HG02588 (cell line): ENCODE measurements around the gene PGM5.

ENCODE experiments used
- ATAC-seq: cut with Tn5 transposase; IDR thresholded peaks from one replicate; pipeline ENCODE4 v1.9.1; 2021; ENCODE audit warnings: mild to moderate bottlenecking, moderate library complexity; ENCODE audit not compliant: unreplicated experiment

The PGM5 gene

GRCh38 chr9:68493541-68493940 lies 137.1 kb downstream of the PGM5 start:
- ATAC-seq: no peak

DNA sequence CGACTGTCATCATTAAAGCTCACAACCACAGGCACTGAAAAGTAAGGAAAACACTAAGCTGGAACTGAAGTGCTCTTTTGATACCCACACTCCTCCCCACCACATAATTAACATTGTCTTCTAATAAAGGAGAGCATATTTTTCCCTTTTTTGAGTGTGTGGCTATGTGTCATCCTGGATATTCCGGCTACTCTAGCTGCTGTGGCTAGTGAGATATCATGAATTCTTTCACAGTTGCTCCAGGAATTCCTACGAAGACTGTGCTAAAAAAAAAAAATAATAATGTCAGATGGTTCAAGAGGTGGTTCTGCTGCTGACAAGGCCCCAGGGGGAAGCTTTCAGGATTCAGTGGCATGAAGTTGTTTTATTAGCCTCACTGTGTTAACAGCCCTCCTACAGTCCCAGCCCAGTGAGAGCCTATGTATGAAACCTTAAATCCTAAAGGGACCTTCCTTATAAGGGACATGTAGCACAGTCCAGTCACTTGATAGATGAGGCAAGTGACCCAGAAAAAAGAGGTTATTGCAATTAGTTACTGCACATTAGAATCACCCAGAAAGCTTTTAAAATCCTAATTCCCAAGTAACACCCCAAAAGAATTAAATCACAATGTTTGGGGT lies 137.7 kb downstream of the PGM5 start:
- ATAC-seq: no peak

DNA sequence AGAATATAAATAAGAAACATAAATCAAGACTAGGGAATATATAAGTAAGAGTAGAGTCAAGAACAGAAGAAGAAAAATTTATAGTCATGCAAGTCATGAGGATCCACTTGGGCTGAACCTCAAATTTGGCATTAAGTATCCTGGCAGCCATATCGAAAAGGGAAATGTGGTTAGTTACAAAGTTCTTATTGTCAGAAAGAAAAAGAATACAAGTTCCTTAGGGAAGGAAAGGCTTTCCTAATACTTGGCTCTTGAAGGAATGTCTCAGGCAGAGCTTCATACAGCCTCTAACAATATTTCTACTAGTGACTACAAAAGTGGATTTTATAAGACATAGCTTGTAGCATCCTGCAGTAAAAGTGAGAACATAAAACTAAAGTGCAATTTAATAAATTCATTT lies 138.8 kb downstream of the PGM5 start:
- no peak for ATAC-seq

GRCh38 chr9:68496356-68496755 lies 139.9 kb downstream of the PGM5 start:
- no peak for ATAC-seq

DNA sequence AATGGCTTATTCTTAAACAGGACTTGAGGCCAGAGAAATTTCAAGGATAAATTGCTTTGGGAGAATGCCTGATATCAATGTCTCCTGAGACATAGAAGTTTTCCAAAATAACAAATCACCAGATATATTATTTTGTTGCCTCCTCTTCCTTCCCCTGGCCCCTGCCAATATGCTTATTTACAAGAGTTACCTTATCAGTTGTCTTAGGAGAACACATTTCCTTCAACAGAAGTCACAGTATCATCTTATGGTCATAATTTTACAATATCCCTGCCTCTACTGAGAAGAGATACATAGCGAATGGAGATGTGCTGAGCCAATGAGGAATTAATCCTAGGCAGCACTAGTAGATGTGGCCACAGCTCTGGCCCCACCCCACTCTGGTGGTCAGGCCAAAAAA lies 141.2 kb downstream of the PGM5 start:
- no peak for ATAC-seq

- no peak for ATAC-seq
These were observed 142.4 kb downstream of the PGM5 start for GRCh38 chr9:68498816-68499215.

DNA sequence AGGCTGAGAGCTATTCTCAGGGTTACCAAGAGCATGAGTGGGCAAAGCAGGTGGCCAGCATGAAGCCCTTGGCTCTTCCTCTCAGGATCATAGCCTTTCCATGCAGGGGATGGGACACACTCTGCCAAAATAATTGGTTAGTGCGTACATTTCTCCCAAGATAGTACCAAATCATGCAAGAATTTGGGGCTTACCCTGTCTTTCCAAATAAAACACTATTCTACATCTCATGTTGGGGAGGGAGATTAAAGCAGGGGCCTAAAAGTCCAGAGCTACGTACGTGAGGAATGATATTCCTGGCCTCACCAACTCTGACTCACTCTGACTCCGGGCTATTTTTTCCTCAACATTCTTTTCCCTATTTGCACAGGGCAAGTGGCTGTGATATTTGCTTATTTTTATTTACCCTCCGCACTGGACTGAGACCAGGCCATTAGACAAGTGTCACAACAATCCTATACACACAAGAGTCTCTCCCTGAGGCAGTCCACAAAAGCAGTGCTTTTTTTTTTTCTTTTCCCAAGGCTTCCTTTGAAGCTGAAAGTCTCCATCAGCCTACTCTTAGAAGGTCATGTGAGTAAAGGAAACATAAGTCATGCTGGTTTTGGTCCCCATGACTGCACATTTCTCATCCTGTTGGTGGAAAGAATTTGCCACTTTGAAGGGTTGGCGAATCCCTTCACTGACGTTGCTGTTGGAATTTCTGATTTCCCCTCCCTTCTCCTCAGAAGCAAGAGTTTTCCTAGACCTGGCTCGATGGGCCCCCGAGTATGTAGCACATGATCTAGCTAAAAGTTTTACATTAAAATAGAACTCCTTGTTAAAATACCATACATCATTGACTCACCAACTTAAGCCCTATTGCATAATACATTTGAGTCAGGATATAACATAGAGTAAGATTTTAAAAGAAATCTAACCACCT lies 144.3 kb downstream of the PGM5 start:
- ATAC-seq: no peak

- no peak for ATAC-seq
These were observed 145.9 kb downstream of the PGM5 start for GRCh38 chr9:68502279-68502678.

GRCh38 chr9:68505681-68506409 lies 149.4 kb downstream of the PGM5 start:
- ATAC-seq: peak; percentile 49

DNA sequence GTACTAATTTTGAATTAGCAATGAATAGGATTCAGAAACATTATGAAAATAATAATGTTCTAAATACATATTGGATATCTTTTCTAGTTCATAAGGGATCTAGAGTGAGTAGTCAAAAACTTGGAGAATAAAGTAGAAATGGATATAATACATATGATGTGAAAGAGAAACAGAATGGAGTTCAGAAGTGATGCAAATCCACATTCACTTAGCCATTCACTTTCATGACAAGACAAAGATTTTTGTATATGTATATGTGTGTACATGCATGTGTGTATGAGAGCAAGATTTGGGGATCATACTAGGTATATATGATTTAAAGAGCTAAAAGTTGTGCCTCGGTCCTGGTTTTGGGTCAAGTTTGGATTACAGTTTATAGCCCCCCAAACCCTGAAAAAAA lies 150.1 kb downstream of the PGM5 start:
- no peak for ATAC-seq

DNA sequence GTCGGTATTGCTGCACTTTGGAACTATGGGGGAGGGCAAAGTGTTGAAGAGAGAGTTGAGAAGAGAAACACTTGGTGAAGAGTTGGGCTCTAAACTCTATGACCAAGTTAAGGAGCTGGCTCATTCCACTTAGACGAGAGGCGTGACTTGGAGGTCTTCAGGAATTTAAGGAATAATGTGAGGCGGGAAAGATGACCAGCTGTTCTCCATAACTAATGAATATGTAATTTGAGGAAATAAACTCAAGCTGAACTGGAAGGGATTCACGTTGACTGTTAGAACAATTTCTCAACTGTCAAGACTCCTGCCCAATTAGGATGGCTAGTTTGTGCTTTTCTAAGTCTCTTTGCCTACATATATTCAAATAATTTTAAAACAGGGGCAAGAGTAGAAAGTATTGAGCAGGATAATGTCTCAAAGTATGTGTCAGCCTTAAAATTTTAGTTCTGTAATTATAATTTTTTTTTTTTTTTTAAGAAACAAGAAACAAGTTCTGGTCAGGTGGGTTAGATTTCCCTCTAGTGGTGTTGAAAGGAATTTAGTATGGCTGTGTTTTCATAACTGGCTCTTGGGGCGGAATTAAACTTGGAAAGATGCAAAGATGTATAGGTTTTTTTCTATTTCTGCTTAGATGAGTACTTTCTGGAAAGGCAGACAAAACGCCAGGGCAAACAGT lies 150.9 kb downstream of the PGM5 start:
- ATAC-seq: no peak

DNA sequence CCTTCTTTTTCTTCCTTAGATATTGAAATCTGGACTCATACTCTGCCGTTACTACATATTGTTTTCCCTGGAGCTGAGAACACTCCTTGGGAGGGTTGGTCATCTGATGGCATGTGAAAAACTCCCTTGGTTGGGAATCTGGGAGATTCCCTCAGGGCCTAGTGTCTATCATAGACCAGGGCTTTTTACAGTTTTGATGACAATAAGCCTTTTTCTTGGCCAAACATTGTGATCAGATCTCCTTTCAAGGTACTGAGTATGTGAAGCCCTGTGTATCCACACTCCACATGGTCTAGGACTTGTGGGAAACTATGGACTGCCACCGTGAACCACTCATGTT lies 151.4 kb downstream of the PGM5 start:
- no peak for ATAC-seq

DNA sequence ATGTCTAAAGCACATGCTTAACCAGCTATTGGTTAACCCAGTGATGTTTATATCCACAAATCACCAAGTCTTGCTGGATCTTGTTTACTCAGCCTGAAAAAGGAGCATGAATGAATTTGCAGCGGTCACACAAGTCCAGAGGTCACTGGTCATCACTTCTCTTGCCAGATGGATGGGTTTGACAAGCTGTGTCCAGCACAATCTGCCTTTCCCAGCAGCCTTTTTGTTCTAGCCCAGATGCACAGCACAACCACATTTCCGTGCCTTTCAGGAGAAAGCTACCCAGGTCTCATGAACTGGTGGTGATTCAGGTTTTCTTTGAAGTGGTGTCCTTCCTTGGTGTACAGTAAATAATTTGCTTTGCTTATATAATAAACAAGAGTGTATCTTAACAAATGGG lies 152.1 kb downstream of the PGM5 start:
- ATAC-seq: no peak

DNA sequence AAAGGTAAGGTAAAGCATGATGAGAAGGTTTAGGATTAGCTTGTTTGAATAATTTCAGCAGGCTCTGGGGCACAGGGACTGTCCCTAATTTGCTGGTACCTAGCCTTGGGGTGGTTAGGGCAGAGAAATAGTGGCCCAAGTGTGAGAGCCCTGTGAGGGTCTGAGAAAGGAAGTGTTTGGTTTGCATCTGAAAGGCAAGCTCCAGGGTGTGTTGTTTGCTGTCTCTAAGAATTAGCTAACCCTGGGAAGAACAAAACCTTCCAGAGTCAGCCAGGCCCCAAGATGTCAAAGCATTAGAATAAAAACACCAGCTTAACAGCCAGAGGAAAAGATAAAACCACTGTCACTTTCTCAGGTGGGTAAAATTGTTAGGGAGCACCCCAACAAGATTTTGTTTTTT lies 153.3 kb downstream of the PGM5 start:
- no peak for ATAC-seq

- ATAC-seq: no peak
These were observed 157.0 kb downstream of the PGM5 start for GRCh38 chr9:68513385-68513784.

DNA sequence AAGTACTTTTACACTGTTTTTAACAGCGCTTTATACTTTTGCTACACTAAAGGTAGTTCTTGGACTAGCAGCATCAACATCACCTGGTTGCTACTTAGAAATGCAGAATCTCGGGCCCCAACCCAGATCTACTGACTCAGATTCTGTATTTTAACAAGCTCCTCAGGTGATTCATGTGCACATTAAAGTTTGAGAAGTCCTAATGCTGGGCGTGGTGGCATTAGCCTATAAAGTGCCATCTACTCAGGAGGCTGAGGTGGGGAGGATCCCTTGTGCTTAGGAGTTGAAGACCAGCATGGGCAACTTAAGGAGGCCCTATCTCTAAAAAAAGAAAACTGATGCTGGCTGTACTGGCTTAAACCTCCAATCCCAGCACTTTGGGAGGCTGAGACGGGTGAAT lies 157.6 kb downstream of the PGM5 start:
- no peak for ATAC-seq

- no peak for ATAC-seq
These were observed 159.1 kb downstream of the PGM5 start for GRCh38 chr9:68515326-68516017.

GRCh38 chr9:68522131-68522530 lies 165.7 kb downstream of the PGM5 start:
- no peak for ATAC-seq

GRCh38 chr9:68522954-68523353 lies 166.5 kb downstream of the PGM5 start:
- ATAC-seq: no peak

DNA sequence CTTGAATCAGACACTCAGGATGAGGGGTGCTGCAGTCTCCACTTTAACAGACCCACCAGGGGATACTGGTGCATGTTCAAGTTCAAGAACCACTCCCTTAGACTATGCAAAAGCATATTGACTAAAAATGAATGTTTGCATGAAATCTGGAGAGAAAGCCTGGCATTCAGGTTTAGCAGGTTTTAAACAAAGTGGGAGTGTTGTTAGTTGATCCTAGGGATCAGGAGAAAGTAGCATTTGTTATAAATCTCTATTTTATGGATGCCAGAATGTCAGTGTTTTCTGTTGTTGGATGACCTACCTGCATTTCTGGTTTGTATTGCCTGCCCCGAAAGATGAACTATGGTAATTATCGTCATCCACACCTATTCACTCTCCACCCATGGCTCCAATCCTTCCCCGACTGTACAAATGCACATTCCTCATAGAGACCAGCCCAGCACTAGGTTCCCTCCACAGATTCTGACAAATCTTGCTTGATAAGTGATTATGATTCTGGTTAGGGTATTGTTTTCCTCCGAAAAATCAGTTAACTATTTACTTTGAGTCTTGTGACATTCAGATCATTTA lies 167.0 kb downstream of the PGM5 start:
- no peak for ATAC-seq
